Right hindlimb (tissue), 1 donor: ENCODE results near the gene EVC.

ENCODE experiments used
- DNase-seq: peaks from one replicate; pipeline ENCODE4 v3.0.0-alpha.2; 2018

Gene EVC

DNA sequence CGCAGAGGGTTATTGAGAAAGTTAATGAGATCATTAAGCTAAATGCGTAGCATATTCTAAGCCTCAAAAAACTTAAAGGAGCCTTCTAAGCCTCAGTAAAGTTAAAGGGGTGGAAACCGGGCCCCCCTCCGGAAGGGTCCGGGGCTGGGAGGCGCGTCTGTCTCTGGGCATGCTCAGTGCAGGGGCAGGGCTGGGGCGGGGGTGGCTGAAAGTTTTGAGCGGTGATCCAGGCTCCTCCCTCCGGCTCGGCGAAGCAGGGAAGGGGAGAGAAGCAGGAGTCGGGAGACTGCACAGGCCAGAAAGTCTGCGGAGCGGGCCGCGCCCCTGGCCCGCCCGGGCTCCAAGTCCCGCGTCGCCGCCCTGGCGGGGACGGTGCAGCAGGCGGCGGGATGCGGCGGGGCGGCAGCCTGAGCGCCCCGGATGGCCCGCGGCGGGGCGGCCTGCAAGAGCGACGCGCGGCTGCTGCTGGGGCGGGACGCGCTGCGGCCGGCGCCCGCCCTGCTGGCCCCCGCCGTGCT lies at the start of gene EVC:
TSS of gene EVC (plus strand) at position 241 of the 518 bp plus-strand sequence. CDS start at position 421, 180 bp downstream.
- DNase-seq = peak; percentile 94

DNA sequence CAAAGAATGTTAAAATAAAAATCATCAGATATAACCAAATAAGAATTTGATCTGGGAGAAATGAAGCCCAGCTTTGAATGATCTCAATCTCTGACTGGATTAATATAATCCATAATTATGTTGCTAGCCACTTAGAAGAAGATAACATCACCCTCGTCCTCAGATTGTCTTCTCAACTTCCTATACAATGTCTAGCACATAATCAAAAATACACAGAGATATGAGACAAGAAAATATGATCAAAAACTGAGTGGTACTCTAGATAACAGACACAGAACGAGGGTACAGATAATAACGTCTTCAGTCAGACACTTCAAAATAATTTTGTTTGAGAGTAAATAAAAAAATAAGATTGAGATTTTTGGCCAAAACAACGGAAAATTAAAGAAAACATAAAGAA lies 49.8 kb upstream of the EVC start:
- no peak for DNase-seq

DNA sequence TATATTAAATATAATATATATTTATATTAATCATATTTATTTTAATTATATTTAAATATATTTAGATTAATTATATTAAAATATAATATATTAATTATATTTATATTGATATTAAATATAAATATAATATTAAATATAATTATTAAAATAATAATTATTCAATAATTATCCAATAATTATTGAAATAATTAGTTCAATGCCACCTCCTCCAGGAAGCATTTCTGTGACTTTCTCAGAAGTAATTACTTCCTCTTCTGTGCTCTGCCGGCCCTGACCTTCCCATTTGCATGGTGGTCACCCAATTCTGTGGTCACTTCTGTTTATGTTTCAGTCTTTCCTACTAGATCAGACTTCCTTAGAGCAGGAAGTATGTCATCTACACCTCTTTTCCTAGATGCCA lies 48.4 kb upstream of the EVC start:
- no peak for DNase-seq

DNA sequence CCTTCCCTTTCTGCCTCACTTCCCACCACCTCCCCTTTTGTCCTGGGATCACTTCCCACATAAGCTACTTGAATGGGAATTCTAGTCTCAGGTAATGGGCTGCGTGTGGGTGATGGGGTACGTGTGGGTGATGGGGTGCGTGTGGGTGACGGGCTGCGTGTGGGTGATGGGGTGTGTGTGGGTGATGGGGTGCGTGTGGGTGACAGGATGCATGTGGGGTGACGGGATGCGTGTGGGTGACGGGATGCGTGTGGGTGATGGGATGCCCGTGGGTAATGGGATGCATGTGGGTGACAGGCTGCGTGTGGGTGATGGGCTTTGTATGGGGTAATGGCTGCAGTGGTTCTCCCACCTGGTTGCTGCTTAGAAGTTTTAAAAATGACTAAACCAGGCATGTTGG lies 46.2 kb upstream of the EVC start:
- DNase-seq = no peak

DNA sequence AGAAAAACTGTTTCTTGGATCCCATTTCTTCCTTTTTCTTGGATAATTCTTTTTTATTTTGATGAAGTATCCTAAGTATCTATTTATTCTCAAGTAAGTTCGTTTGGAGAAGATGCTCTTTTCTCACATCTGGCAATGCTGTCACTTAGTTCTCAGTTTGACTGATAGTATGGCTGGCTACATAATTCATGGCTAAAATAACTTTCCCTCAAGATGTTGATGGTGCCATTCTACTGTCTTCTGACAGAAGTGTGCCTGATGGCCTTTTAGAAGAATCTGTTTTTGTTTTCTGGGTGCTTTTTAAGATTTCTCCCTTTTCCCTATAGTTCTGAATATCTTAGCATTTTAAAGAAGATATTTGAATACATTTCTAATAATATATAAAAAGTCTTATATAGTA lies 44.3 kb upstream of the EVC start:
- no peak for DNase-seq

DNA sequence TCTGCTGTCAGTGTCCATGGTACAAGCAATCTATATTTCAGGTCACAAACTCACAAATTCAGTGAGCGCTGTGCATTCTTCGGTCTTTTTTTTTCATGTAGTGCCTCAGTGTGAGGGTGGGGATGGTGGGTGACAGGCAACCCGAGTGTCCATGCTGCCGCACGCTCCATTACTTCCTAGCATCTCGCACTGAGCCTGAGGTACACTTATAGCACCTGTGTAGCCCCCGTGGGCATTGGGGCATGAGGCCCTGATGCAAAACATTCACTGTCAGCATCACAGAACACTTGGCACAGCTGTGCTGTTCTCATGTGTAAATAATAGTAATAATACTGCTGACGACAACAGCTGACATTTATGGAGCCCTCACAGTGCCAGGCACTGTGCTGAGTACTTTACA lies 34.2 kb upstream of the EVC start:
- DNase-seq = no peak

DNA sequence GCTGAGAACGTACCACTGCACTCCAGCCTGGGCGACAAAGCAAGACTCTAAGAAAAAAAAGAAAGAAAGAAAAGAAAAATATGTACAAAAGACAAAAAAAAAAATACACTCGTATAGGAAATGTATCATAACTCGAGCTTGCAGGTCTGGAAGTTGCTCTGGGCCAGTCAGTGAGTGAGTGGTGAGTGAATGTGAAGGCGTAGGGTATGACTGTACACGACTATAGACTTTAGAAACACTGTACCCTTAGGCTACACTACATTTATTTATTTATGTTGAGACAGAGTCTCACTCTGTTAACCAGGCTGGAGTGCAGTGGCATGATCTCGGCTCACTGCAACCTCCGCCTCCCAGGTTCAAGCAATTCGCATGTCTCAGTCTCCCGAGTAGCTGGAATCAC lies 32.0 kb upstream of the EVC start:
- DNase-seq = no peak

DNA sequence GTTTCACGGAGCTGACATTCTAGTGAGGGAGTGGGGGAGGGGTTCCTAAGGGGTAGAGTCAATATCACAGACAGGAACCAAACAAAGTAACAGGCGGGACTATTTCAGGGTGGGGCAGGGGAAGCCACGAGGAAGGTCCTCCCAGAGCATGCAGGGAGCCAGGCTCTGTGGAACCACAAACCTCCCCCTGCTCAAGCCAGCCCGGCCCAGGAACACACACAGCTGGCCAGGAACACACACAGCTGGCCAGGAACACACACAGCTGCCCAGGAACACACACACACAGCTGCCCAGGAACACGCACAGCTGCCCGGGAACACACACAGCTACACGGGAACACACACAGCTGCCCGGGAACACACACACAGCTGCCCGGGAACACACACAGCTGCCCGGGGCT lies 27.4 kb upstream of the EVC start:
- DNase-seq = peak; percentile 61

DNA sequence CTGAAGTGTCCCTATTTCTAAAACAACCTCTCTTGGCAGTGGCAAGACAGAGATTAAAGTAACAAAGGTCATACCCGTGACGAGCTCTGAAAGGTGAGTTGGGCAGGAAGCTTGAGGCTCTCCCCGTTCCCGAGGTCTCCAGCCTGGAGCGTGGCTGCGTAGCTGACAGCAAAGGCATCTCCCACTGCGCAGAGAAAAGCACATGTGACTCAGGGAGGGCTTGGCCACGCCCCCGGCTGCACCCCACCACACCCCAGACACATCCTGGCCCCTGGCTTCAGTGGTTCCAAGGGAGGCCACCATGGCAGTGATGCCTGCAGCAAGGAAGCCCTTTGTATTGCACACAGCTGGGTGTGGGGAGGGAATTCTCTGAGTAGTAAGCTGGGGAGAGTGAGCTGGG lies 25.7 kb upstream of the EVC start:
- DNase-seq = no peak

DNA sequence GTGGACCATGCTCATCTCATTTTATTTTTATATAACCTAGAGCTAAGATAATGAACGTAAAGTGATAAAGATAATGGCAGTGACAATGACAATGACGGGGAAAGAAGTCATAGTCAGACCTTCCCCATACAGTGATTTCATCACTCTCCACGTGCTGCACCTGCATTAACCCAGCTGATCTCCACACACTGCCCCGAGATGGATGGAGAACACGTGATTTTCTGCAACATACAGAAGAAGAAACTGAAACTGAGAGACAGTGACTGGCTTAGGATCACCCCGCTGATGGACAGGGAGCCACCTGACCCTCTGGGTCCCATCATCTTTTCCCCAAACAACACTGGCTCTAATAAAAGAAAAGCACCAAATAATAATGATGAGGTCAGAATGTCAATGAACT lies 24.7 kb upstream of the EVC start:
- no peak for DNase-seq

DNA sequence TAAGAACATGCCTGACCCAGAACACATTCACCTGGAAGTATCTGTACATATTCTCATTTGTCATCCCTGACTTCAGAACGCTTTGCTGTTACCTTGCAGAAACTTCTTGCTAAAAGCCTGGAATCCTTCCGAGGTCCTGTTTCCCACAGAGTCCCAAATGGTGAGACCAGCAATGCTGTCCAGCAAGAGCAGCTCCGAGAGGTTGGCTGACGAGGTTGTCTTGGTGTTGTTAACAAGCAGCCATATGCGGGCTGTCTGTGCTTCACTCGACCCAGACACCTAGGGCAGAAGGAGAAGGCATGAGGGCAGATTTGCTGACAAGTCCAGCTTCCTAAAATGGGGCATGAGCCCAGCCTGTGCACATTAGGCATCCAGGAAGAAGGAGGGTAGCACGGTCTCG lies 21.9 kb upstream of the EVC start:
- no peak for DNase-seq

DNA sequence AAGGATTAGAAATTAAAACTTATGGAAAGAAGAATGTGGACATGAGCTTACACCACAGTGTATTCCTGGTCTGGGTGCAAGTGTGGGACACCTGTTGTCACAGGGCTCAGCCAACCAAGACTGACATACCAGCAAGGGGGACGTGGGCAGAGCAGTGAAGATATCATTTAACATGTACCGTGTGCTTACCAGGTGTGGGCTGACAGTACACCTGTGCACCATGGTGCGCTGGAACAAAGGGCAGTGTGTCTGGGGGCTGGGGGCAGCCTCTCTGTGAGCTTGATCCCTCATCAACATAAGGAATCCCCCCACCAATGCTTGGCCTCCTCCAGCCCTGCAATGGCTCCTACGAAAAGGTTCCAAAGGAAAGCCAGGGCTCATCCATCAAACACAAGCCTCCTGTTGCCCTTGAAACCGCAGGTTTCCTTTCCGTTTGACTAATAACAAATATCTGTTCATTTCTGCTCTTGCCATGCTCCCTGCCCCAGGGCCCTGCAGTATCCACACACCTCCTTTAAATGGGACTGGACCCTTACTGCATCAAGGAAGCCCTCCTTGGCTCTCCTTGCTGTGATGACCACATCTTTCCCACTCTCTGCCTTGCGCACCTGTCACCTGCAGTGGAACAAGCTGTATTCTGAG lies 19.4 kb upstream of the EVC start:
- DNase-seq = no peak

DNA sequence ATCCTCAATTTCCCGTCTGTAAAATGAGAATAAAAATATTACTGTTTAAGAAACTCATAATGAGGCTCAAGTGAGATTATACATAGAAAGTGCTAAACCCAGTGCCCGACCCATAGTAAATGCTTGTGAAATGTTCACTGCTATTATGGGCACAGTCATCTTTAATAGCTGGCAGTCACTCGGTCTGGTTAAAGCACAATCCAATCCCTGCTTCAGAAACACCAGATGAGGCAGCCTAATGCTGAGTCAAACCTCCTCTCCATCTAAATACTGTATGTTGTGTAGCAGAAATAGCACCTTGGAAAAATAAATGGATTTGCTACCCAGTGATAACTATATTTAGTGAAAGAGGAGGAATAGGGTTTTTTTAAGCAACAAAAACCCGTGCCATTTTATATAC lies 17.1 kb upstream of the EVC start:
- no peak for DNase-seq

DNA sequence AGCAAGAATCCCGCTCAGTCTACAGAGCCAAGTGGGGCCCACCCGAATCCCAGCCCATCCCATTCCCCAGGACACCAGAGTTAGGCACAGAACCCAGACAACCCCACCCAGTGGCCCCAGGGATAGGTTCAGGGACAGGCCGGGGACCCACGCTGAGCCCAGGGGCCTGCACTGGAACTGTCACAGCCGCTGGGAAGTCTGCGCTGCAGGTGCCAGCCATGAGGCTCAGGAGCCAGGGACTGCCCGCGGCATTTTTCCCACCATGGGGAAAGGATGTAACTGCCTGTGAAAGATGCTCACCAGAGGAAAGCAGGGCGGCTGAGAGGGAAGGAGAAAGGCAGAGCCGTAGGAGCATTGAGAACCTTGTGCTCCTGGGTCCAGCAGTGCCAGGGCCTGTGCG lies 14.7 kb upstream of the EVC start:
- DNase-seq = no peak

DNA sequence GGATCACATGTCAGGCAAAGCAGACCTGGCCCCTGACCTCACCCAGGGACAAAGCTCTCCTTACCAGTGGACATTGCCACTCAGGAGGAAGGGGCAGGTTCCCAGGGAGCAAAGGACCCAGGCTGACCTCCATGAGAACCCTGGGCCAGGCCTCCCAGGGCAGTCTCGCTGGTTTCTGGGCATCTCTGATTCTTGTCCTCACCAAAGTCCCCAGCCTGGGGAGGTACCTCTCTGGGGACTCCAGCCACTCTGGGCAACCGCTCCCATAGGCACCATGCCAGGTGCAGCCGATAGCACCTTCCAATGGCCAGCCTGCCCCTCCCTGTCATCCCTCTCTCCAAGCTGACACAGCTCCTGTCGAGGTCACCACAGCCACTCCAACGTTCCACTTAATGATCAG lies 10.5 kb upstream of the EVC start:
- DNase-seq = no peak

DNA sequence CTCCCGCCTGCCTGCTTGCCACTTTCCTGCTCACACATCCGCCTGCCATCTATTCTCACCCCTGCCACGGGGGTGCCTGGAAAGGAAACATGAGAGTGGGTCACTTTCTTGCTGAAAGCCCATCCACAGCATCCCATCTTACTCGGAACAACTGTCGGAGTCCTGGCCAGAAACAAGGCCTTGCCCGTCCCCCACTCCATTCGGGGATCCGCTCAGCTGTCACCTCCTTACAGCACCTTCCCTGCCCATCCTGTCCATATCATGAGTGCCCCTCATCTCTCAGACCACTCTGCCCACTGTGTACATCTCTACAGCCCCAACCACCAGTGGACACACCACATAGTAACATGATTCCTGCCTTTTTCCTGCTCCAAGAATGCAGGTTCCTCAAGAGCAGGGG lies 9.0 kb upstream of the EVC start:
- DNase-seq = no peak

DNA sequence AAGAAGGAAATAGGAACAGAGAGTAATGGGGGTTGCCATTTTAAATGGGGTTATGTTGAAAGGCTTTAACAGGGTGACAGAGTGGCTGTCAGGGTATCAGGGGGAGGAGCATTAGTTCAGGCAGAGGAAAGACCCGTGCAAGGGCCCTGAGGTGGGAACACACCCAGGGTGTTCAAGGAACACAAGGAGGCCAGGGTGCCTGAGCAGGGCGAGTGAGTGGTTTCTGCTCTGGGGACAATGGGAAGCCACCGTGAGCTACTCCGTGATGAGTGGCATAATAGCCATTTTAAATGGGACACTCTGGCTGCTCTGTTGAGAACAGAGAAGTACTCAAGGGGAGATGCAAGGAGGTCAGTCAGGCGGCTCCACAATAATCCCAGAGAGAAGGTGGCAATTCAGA lies 7.2 kb upstream of the EVC start:
- DNase-seq = no peak

DNA sequence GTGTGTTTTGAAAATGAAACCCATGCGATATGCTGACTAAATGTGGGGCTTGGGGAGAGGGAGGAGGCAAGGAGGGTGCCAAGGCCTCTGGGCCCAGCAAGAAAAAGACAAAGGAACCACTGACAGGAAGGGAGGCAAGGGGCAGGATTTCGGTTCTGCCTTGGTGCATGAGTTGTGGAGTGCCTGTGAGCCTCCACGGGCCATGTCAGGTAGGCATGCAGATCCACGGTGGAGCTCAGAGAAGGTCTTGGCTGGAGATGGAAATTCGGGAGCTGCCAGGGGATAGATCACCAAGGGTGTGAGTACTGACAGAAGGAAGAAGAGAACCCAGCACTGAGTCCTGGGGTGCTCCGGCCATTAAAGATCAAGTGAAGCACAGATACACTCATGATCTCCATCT lies 6.7 kb upstream of the EVC start:
- no peak for DNase-seq

DNA sequence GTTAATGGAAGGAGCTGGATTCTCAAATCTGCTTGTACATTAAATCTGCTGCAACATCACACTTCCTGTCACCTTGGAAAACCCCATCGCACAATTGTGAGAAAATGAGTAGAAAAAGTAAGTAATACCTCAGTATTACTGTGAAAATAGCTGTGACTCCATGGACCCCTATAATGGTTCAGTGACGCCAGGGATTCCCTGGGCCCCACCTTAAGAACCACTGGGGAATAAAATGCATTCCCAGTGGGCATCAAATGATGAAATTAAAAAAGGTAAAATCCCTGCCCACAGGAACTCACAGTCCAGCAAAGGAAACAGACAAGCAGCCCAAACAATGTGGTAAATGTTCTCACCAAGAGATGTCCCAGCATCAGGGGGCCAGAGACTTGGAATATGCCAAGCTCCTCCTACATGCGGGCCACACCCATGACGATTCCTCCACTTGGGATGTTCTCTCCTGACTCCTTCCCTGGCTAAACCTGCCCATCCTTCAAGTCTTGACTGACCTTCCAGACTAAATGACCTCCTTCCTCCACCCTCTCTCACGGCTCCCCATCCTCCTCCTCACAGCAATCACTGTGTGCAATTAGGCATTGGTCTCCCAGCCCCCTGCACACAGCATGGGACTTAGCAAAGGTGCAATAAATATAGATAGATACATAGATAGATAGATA lies 5.2 kb upstream of the EVC start:
- no peak for DNase-seq

DNA sequence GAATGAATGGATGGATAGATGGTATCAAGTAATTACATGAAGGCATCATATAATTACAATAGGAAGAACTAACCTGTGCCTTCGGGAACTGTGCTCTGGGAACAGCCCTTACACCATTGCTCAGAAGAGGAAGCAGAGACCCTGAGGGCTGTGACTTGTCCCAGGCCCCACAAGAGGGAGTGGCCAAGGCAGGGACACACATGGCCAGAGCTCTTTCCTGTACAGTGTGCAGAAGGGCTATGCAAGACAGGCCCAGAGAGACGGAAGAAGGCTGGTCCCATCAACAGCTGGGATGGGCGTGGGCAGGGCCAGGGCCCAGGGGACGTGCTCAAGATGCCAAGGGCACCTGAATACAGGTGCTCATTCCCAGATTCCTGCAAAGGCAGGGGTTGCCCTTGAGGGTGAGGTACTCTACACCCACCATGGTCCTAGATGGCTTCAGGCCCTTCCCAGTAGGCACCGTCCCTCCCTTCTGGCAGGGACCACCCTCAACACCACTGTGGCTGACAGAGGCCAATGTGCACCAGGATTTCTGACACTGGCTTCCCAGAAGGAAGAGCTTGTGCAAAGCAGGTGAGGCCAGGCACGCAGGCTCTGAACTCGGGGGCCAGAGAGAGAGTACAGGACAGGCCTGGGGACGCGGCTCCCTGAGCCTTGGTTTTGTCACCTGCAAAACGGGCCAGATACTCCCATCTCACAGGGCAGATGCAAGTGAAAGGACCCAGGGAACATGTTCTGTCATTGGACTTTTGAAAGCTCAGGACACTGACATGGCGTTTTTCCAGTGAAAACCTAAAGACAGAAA lies 4.3 kb upstream of the EVC start:
- no peak for DNase-seq

DNA sequence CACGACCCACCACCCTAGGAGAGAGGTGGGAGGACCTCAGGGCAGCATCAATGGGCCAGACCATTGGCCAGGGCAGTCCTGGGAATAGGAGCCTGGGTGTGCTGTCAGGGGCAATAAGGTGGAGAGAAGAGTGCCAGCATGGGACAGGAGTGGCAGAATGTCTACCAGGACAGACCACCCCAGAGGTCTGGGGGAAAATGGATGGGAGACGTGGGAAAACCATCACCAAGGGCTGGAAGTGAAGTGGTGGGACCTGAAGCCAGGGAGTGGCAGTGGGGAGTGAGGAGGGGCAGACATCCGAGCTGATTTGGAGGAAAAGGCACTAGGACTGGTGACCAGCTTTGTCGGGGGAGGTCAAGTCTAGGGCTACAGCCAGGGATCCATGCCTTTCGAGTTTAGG lies 3.6 kb upstream of the EVC start:
- DNase-seq = no peak

DNA sequence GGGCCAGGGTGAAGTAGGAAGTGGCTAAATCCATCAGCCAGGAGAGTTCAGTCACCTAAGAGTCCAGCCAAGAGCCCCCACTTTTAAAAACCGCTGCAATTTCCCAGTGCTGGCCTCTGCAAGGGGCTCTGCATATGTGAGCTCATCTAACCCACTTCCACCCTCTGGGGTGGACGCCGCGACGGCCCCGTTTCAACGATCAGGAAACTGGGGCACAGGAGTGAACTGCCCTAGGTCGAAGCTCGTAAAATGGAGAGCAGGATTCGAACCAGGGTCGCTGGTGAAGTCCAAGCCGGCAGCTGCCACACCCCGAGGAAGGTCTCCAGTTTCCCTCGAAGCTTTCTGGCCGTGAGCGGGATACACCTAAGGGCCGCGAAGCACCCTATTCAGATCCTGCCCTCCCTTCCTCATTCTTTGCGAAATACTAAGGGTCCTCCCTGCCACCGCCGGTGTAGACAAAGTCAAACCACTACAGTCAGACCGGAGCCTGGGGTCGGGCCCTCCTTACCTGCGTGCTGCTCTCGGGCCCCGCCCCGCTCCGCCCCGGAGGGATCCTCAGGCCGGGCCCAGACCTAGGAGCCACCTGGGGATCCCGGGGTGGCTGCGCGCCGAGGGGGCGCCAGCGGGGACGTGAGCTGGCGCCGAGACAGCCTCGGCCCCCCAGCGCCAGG lies 3.1 kb upstream of the EVC start:
- DNase-seq = peak; percentile 38

DNA sequence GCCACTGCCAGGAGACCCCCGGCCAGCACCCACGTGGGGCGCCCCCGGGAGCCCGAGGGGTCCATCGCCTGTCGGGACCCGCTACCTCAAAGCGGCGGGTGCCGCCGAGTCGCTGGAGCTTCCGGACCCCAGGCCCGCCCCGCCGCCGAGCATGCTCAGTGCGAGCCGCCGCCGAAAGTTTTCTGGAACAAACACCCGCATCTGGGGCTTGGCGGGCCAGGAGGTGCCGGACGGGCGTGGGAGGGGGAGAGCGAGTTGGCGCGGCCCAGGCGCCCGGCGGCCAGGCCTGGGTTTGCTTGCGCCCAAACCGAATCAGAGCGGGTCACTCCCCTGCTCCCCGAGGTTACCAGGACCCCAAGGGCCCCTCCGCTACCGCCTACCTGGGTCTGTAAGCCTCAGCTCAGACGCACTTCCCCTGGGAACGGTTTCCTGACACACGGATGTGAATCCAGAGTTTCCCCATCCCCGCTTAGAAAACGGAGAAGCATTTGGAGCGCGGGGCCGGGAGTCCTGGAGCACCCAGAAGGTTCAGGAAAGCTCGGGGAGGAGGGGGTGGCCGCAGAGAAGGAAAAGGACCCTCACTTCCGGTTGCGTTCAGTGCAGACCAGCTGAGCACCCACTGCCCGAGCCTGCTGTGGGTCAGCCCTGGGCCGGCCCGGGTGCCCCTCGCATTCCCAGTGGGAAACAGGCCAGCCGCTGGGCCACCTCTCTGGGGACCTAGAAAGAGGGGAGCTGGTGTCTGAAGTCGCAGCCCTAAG lies 2.4 kb upstream of the EVC start, which contains the start of gene EVC2:
TSS of gene EVC2 (minus strand) at position 111 of the 758 bp plus-strand sequence. CDS start at position 65, 46 bp downstream.
- peak; percentile 90 for DNase-seq
